ENCODE results near the gene LDLRAD4.

The LDLRAD4 gene

DNA sequence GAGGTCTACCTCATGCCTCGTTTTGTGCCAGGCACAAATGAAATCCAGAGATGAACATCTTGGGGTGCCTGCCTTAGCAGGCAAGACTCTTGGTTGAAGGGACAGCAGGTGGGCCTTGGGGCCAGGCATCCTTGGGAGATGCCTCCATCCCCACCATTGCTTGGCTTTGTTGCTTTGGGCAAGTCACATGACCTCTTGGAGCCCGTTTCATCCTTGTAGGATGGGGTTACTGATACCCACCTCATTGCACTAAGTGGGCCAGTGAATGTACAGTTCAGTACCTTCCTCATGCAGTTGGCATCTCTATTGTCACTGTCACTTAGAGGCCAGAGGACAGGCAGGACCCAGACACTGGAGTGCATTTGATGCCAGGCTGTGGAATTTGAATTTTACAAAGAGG lies 195.5 kb downstream of the LDLRAD4 start:
- no peak overlapping the region for H3K4me3 ChIP-seq (ENCODE audit: low read length)
- TF ChIP-seq, protein P1, sequence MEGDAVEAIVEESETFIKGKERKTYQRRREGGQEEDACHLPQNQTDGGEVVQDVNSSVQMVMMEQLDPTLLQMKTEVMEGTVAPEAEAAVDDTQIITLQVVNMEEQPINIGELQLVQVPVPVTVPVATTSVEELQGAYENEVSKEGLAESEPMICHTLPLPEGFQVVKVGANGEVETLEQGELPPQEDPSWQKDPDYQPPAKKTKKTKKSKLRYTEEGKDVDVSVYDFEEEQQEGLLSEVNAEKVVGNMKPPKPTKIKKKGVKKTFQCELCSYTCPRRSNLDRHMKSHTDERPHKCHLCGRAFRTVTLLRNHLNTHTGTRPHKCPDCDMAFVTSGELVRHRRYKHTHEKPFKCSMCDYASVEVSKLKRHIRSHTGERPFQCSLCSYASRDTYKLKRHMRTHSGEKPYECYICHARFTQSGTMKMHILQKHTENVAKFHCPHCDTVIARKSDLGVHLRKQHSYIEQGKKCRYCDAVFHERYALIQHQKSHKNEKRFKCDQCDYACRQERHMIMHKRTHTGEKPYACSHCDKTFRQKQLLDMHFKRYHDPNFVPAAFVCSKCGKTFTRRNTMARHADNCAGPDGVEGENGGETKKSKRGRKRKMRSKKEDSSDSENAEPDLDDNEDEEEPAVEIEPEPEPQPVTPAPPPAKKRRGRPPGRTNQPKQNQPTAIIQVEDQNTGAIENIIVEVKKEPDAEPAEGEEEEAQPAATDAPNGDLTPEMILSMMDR (IDR thresholded peaks at IDR 0.05; ENCODE audit: insufficient read depth, low read depth, low read length, missing control alignments), result no peak
- DNase-seq (ENCODE audit: low read depth), result no peak

DNA sequence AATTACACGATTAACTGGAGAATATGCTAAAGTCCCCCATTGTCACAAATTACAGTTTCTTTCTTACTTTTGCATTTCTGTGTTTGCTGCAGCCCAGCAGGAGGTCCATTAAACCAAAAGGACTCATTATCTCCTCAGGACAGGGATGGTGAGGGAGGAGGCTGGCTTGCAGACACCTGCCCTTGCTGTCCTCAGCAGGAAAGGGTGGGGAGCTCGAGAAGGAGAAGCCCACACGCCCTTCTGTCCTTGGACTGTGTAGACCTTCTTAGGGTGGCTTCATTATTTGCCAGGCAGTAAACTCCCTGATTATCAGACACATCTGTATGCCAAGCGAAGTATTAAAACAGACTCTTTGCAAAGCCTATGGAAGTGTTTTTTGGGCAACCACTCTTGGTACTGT lies 196.0 kb downstream of the LDLRAD4 start:
- DNase-seq (ENCODE audit: low read depth), result no peak
- TF ChIP-seq, protein P1 (IDR thresholded peaks at IDR 0.05; ENCODE audit: insufficient read depth, low read depth, low read length, missing control alignments), result no peak
- H3K4me3 ChIP-seq (ENCODE audit: low read length), result no peak overlapping the region

DNA sequence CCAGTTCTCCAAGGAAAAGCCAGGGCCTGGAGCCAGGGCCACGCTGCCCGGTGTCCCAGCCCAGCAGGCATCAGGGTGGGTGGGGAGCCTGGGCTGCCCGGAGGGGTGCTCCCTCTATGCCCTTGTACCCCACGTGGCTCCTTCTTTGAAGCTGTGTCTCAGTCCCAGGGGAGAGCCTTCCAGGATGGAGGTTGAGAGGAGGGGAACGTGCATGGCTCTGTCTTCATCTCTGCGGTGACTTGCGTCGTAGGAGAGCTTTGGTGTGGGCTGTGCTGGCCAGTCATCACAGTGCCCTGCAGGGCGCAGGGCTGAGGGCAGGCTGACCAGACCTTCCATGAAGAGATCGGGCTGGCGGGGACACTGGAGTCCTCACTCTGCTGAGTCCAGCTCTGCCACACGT lies 197.2 kb downstream of the LDLRAD4 start:
- DNase-seq (ENCODE audit: low read depth), result no peak
- no peak overlapping the region for H3K4me3 ChIP-seq (ENCODE audit: low read length)
- TF ChIP-seq, protein P1 (IDR thresholded peaks at IDR 0.05; ENCODE audit: insufficient read depth, low read depth, low read length, missing control alignments), result no peak

DNA sequence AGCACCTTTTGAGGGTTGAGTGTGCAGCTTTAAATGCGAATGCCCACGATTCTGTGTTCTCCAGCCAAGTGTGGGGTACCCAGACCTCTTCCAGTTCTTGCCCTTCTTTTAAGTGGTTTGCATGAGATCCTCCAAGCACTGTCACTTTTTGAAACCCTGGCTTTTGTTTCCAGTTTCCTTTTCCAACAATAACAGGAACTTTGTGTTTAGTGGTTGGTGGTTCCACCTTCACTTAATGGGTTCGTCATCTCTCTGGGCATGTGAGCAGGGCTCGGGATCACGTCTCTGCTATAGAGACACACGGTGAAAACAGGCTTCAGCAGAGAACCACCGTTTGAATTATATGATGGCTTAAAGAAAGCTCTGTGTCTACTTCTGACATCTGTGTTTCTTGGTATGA lies 197.6 kb downstream of the LDLRAD4 start:
- TF ChIP-seq, protein P1 (IDR thresholded peaks at IDR 0.05; ENCODE audit: insufficient read depth, low read depth, low read length, missing control alignments), result no peak
- no peak overlapping the region for H3K4me3 ChIP-seq (ENCODE audit: low read length)
- DNase-seq (ENCODE audit: low read depth), result no peak

DNA sequence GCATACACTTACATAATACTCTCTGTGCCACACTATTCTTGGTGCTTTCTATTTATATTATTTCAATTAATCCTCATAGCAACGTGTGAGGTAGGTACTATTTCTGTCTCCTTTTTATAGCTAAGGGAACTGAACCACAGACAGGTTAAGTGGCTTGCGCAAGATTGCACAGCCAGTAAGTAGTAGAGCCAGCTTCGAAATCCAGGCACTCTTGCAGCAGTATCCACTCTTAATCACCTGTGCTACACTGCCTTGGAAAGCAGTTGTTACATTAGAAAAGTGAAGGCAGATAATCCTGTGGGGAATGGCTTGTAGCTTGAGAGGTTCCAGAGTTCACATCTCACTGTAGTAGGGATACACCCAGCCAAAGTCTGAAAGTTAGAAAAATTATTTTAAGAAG lies 198.3 kb downstream of the LDLRAD4 start:
- no peak overlapping the region for H3K4me3 ChIP-seq (ENCODE audit: low read length)
- TF ChIP-seq, protein P1 (IDR thresholded peaks at IDR 0.05; ENCODE audit: insufficient read depth, low read depth, low read length, missing control alignments), result no peak
- no peak for DNase-seq (ENCODE audit: low read depth)

DNA sequence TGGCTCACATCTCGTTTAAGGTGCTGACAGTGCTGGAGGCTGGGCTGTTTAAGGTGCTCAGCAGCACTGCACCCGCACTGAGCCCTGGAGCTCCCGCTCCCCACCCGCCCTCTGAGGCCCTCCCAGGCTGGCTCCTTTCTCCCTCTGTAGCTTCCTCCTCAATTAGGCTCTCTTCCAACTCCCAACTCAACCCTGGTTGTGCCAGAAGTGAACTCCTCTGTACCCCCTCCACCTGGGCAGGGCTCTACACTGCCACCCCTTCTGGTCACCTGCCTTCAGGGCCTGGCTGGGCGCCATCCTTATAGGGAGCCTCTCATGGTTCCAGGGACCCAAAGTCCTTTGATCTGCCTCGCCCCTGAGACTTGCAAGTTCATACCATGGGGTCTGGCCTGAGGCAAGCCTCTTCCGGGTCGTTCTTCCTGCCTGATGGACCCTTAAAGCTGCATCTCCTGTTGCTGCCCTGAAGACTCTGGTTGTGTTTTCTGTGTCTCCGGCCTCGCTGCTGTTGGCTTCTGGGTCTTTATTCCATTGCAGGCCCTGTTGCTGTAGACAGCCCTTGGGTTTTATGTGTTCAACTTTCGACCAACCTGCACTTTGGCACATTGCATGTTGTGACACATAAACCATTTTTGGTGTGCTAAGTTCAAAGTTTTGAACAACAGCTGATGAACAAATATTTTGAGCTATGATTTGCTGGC lies 199.6 kb downstream of the LDLRAD4 start:
- DNase-seq (ENCODE audit: low read depth), result no peak
- no peak overlapping the region for H3K4me3 ChIP-seq (ENCODE audit: low read length)
- TF ChIP-seq, protein P1 (IDR thresholded peaks at IDR 0.05; ENCODE audit: insufficient read depth, low read depth, low read length, missing control alignments), result no peak

Measured in epithelial cell of esophagus (primary cell).